Stimulated activated CD8-positive, alpha-beta memory T cell treated with anti-CD3 and anti-CD28 coated beads, Interleukin-2, amount 100 ng/mL, for 48 hours (primary cell): Measurements from ENCODE around the gene RBMS3.

ENCODE experiments used
- DNase-seq, 2 donors: peaks; one replicate each; pipeline ENCODE4 v3.0.0-alpha.2; 2020; ENCODE audit warnings: low read depth in 2 of 2

Gene RBMS3

DNA sequence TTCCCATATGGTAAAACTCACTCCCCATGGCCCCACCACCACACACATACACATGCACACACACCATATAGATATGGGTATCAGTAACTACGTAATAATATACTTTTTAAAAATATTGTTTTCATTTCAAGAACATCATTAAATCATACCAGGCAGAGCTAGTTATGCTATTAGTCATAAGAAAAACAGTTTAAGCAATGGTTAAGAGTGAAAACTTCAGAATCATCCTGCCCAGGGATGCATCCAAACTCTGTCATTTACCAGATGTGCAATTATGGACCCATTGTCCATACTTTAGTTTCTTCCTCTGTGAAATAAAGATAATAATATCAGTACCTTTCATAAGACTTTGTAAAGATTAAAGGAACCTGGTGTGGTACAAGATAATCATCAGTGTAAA is 608.3 kb downstream of the RBMS3 start:
- DNase-seq = no peak

DNA sequence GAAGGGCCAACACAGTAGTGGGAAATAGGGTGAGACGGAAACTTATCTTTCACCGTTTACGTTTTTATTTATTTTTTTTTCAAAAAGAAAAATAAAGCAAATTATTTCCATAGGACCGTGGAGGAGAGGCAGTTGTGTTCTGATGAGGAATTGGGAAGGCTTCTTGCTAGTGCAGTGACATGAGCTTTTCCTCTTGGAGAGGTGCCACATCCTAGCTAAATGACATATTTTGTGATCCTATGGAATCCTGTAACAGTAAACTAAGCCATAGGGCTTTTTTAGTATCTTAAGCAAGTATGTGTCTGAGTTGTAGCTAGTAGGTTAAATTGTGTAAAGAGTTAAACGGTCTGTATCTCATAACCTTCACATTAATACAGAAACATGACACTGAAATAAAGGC is 609.9 kb downstream of the RBMS3 start:
- DNase-seq = no peak

DNA sequence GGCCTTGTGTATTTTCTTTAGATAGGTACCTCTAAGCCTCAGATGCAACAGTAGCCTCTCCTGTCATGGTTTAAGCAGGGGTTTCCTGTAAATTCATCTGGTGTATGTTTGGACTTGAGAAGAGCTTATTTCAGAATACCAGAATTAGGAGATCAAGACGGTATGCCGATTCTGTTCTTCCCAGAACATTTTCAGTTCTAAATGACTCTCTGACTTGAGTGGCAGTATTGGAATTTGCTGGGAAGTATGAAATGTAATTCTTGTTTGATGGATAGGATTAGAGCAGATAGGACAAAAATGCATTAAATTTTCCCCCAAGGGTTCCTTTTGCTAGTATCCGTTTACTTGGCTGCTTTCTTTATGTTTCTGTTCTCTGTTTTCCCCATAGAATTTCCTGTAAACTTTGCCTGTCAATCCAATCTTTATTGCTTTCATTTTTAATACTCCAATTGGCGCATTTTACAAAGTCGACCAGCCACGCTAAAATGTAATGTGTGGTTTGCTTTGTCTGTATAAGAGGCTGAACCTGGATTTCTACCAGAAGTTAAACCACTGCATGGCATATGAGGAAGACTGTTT is 612.2 kb downstream of the RBMS3 start:
- no peak for DNase-seq

DNA sequence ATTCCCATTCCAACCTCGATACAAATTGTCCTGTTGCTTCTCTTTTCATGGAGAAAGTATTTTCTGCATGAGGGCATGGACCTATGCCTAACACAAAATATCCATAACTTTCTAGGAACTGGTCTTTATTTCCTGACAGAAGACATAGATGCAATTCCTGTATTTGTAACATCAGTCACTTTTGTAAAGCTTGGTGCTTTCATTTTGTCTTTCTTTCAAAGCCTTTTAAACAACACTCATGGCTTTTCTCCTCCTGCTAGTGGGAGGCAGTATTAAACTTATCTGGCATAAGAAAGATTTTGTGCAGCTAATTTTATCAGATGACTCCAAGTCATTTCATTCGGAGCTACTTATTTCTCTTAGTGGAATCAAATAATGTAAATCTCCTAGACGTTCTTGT is 616.0 kb downstream of the RBMS3 start:
- no peak for DNase-seq

DNA sequence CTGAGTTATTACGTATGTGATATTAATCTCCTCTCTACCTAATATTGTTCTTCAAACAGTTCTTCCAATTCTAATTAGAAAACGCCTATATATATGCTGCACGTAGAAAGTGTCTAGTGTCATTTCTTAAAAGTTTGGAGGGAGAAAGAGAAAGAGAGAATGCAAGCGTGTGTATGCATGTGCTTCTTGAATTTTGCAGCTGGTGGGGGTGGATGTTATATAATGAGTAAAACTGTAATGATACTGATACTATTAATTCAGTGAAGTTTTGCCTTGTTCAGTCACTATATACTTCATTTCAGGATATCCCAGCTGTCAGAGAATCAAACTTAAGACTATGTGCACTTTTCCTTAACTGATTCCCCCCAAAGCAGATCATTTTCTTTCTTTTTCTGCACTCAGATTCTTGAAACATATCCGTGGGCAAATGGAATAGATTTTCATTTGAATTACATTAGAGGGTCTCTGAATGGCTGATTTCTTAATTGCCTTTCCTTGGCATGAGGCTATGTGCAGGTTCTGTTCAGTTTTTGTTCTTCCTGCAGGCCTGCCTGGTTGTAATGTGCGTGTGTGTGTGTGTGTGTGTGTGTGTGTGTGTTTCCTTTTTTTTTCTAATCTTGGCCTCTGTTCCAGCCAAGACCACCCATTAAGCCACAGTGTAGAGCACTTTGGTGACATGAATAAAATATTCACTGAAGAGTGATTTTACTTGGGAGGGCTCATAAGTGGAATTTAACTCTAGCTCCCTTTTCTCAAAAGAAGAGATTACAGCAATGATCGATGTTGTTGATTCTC is 617.5 kb downstream of the RBMS3 start:
- DNase-seq = no peak

DNA sequence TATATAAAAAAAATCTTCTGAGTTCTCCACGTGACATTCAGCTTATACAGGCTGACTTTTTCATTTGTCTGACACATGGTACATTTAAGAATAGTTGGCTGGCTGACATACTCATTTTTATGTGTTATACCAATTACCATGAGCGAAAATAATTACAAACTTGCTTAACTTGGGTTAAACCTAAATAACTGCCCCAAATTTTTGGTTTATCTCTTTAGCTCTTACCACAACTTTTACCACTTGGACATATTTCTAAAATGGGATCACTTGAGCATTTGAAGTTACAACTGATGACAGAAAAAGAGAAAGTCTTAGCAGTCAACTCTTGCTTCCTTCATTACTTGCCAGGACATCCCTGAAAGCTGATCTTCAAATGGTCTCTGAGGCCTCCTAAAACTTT is 618.1 kb downstream of the RBMS3 start:
- DNase-seq = no peak

DNA sequence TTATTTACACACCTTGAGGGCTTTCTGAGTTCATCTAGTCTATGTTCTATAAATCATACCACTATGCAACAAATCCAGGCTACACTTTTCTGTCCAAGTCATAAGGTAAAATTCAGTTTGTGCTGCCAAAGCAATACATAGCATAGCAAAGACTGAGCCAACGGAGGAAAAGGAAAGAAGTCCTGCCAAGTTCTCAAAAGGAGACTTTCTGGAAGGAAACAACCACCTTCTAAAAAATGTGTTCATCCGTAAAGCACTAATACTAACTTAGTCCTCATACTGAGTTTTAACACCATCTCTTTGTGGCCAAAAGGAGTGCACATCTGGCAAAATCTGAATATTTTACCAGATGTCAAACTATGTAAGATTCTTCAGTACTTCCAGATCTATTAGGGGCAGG is 620.2 kb downstream of the RBMS3 start:
- DNase-seq = no peak

DNA sequence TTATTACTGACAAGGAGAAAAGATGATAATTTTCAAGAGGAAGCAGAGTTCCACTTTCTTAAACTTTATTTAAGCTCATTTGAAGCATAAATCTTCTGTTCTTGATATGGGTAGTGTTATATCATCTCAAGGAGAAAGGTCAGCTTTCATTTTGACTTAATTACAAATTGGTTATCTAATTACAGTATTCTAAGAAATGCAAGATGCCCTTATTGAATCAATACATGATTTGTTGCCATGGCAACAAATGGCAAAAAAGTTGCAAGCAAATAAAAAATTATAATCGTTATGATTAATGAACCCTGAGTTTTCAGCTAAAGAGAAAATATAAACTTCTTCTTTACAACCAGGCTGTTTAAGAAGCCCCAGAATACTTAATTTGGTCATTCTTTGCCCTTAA is 622.7 kb downstream of the RBMS3 start:
- DNase-seq = no peak

DNA sequence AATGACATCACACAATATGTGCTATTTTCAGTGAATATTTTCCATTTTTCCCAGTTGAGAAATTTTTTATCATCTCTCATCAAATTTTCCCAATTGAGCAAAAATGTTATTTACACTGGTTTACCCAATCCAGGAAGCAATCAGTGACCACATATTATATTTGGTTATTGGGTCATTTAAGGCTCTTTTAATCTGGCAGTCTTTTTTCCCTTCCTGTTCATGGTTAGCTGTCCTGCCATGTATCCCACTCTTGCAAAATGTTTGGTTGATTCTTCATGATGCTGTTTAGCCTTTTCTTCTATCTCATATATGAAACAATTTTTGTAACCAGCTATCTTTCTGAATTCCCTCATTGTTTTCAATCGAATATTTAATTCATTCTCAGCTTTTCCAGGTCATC is 626.0 kb downstream of the RBMS3 start:
- no peak for DNase-seq

DNA sequence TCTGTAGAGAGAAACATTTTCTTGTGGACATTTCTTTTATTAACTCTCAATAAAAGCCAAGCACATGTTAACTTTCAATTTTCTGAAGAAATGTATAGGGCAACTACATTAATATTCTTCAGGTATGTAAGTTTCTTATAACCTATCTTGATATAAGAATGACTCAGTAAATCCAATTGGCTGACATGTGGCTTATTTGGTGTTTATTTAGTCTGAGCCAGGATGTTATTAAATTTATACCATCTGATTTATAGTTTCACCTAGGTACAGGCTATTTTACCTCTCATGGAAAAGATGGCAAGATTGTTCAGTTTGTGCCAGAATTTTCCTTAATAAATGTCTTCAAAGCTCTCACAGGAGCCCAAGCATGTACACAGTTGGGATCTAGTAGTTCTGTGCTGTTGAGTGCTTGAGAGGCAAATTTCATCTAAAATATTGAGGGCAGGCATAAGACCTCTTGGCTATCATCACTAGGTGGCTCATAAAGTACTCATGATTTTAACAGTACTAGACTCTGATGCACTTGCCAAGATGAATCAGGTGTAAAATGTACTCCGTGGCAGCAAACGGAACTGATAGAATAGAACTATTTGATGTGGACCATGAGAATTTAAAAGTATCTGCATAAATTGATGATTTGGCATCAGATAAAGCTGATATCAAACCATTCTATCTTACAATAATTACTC is 631.9 kb downstream of the RBMS3 start:
- no peak for DNase-seq

DNA sequence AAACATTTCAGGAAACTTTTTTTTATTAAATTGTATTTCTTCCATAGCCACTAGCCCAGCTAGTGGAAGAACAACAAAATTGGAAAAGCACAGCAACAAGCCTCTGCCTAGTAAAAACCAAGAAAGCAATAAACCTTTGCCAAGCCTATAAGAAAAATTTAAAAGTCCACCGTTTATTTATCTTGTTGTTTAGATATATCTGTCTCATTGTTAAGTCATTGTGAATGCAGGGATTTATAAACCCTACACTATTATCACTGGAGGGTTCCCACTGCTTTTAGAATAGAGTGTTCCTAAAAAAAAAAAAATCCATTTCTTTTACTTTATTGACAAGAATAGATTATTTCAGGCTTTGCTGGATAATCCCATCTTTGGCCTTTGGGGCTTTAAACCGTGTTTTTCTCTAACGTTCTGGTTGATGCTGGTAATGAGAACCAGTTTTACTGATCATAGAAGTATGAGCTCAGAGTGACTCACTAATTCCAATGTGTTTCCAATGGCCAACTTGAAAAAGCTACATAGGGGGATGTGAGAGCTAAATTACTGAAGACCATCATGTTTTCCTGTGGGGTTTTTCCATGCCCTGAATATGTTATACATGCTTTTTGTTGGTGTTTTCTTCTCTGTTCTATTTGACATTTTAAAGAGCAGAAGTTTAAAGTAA is 634.1 kb downstream of the RBMS3 start:
- DNase-seq = no peak

DNA sequence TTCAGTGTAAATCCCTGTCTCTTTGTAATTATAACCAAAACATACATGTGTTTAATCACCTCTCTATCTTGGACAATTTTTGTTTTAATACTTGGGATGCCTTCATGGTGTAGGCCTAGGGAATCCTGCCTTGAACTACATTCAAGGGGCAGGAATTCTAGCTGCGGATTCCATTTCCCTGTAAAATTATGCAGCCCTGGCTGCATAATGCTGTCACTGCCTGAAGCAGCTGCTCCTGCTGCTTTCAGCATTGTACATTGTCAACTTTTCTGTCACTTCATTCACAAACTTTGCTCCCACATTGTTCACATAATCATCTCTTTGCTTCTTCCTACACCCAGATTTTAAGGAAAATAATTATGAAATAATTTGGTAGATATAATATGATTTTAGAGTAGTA is 638.7 kb downstream of the RBMS3 start:
- DNase-seq = no peak

DNA sequence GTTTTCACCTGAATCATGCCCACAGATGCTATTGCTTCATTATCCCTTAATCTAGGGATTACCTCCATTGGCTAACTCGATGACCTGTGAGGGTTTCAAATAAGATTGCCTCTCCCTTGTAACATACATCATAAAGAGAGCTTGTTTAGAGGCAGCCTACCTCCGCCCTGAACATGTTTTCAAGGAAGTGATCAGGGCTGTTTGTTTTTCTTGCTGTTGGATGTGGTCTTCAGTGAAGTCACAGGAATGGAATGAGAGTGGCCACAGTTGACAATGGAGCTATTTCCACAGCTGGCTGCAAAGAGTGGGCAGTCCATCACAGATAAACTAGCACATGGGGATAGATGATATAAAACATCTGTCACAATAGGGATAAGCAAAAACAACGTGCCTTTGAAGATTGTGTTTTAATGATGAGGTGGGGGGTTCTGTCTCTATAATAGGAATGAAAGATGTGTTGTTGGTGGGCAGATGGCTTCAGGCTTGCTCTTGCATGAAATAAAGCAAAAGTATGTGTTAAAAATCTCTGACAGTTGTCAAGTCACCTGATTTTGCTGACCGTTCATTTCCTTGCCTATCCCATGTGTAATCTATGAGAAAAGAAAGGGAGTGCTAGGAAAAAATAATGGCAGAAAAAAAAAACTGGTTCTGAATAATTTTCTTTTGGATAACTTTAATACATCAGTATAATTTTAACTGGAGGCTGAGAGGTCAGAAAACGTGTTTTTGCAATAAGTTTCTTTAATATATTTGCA is 642.3 kb downstream of the RBMS3 start:
- DNase-seq = no peak

DNA sequence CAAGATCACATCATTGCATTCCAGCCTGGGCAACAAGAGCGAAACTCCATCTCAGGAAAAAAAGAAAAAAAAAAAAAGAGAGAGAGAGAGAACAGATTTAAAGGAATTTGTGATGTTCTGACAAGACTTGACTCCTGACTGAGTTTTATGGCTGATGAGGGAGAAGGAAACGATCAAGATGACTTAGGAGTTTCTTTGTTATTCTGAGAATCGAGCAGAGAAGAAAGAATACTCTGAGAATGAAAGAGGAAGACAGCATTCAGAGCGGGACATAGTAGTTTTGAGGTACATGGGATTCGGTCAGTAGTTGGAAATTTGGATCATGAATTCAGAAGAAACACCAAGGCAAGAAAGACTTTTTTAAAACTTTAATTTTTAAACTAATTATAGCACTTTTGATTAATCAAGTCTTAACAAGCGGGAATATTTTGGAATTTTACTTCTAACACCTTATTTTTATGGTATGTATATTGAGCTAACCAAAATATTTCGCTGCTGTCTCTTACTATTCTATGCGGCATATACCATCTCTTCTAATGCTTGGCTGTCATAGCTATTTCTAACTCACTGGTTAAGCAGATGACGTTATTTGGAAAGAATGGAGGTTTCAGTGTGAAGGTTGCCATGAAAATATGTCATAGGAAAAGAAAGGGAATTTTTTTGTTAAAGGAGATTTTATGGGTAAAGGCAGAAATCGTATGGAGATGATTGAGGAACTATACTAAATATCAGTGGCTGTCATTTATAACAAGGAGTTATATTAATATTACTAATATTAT is 644.1 kb downstream of the RBMS3 start:
- DNase-seq = no peak

DNA sequence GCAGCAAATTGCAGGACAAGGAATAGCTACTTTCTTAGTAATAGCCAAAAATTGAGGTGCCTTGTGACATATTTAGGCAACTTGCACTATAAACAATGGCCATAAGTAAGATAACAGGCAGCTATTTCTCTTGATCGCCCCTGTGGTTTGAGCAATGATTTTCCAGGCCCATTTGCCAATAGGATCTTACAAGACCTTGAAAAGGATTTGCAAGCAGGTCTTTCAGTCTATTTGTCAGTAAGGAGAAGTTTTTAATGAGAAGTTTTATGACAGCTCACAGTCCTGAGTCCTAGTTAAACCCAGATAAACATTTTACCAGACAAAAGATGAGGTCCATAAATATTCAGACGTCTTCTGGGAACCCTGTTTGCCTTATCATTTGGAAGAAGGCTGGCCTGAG is 645.5 kb downstream of the RBMS3 start:
- no peak for DNase-seq

DNA sequence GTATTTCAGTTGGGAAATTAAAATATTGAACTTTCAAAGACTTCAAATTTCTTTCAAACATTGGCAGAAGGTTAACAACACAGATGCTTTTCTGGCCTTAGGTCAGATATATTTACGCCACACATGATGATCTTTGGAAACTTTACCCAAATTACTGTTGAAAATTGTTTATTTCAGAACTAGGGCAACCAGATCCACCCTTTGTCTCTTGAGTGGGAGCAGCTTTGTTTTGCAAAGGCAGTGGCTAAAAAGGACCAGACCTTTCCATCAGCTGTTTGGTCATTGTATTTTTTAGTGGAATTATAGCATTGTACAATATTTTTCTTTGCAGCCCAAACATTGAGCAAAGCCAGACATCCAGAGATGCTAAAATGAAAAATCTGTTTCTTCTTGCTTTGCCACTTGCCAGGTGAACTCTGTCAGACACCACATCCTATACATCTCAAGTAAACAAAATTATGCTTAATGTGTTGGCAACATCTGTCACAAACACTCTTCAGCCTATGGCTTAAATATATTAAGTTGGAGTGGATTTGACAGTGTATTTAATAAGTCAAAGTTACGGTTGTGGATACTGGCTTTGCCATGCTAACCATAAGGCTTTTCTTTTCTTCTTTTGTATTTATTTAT is 651.9 kb downstream of the RBMS3 start:
- DNase-seq = no peak

DNA sequence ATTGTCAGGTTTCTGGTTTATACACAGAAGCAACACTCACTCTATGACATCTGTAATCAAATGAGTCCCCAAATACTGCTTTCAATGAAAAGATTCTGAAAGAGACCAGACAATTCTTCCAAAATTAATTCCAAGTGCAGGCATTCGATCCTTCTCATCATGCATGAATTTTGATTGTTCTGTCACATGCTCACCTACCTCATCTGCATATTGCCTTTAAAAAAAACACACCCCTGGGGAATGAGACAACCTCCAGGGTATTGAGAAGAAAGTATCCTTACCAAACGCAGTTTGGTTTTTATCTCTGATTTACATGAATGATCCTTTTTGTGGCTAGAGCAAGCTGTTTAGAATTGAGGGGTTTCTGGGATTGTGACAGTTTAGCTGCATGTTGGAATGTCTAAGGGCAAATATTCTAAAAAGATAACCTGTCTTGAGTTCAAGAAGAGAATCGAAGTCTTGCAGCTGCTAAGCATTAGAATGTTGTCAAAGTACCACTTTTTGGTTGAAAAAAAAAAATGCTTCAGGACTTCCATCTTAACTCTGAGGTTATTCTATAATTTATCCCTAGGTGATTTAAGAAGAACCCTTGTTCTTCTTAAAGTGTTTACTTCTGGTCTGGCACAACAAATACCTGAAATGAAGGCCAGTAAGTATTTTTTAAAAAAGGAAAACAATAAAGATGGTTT is 653.1 kb downstream of the RBMS3 start:
- DNase-seq = no peak

DNA sequence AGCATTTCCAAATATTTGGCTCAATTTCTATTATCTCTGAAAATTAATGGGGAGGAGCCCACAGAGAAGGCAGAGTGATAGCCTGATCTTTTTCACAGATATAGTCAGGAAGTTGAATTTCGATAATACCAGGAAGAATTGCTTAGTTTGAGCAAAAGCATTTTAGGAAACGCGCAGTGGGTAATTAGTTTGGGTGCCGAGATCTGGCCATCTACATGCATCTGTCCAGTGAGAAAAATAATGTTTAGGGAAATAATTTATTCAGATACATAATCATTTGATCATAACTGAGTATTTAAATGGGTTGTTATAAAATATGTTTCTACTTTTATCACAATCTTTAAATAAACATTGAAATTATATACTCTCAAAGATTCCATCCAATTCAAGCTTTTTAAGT is 653.9 kb downstream of the RBMS3 start:
- DNase-seq = no peak

DNA sequence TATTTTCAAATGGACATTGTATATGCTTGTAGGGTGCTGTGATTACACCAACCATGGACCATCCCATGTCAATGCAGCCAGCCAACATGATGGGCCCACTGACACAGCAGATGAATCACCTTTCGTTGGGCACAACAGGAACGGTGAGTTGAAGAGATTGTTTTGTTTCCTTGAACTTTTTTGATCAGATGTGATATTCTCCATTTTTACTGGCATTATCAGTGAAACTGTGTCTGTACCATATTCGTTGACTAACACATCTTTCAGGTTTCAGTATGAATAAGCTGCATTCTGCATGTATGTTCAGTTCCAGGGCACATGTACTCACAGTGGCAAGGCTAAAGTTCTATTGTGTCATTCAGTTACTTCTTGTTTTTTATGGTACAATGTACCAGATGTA is 655.2 kb downstream of the RBMS3 start:
- DNase-seq = no peak

DNA sequence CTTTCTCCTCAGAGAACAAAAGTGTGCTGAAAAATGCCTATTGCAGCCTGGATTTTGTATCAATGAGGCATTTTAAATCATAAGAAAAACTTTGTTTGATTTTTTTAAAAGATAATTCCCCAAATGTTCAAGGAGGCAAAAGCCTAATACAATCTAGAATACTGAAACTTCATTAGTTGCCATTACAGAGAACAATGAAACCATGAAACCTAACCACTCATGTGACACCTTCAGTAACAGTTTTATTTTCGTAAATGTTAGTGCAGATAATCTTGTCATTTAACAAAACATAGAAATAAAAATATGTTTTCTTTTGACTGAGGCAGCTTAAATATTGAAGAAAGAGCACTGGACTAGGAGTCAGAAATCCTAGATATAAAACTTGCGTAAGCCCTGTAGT is 655.9 kb downstream of the RBMS3 start:
- DNase-seq = no peak
